ENCODE results near the gene CX3CL1. TPM values are rescaled to one million over a fixed set of nuclear protein-coding genes. Genes with fewer than 3 reads are reported as not detected.

Gene CX3CL1
- total and polyA plus RNA-seq, 9 donors, result 2.2 to 12.2 (median 6.9) TPM

GRCh38 chr16:57358527-57359095, 13.7 kb upstream of the CX3CL1 start, which contains the start of gene CCL22:
Gene CCL22, plus strand, starts transcription at chr16:57358783. Its CDS starts 34 bp downstream, at chr16:57358817.
- H3K4me1 ChIP-seq (ENCODE audit: insufficient read depth), result no peaks in the 10 kb centered on the region
- TF ChIP-seq CTCF (IDR thresholded peaks at IDR 0.05), result no peak
- no peak for TF ChIP-seq EP300 (IDR thresholded peaks at IDR 0.05)
- no peak for TF ChIP-seq POLR2A (IDR thresholded peaks at IDR 0.05)
- no peaks in the 10 kb centered on the region for H3K27me3 ChIP-seq
- no peak within 1 kb of the TSS for H3K27ac ChIP-seq
- H3K4me3 ChIP-seq, result no peak within 1 kb of the TSS
- no peaks in the 10 kb centered on the region for H3K36me3 ChIP-seq
- H3K9me3 ChIP-seq, result no peaks in the 10 kb centered on the region
- WGBS, 3 donors, result 84 to 87% (median 86%) methylated on average over 9 of the region's 9 CpGs
- intact Hi-C loops (cut with DNase I), result no loop called here
- no peak for DNase-seq

- intact Hi-C loops (cut with DNase I), result no loop called here
Observed at GRCh38 chr16:57360321-57360935, 11.9 kb upstream of the CX3CL1 start.

GRCh38 chr16:57361404-57361803, 10.9 kb upstream of the CX3CL1 start:
- intact Hi-C loops (cut with DNase I), result no loop called here
- no peak overlapping the region for H3K27ac ChIP-seq

More at GRCh38 chr16:57360321-57360935, 11.9 kb upstream of the CX3CL1 start:
- H3K27ac ChIP-seq, result no peak overlapping the region
- no peak for DNase-seq
- TF ChIP-seq CTCF (IDR thresholded peaks at IDR 0.05) (no peak), POLR2A (IDR thresholded peaks at IDR 0.05) (no peak)
- no peak overlapping the region for H3K4me3 ChIP-seq
- H3K9me3 ChIP-seq, result no peaks in the 10 kb centered on the region
- H3K27me3 ChIP-seq, result no peaks in the 10 kb centered on the region
- no peaks in the 10 kb centered on the region for H3K4me1 ChIP-seq (ENCODE audit: insufficient read depth)
- 92 to 93% (median 93%) methylated on average over 16 of the region's 16 CpGs for WGBS, 3 donors
- H3K36me3 ChIP-seq, result no peaks in the 10 kb centered on the region

GRCh38 chr16:57364143-57364542, 8.1 kb upstream of the CX3CL1 start:
- no peak overlapping the region for H3K4me3 ChIP-seq
- no peaks in the 10 kb centered on the region for H3K36me3 ChIP-seq
- no peaks in the 10 kb centered on the region for H3K27me3 ChIP-seq
- H3K27ac ChIP-seq, result no peak overlapping the region
- DNase-seq, result no peak
- H3K9me3 ChIP-seq, result no peaks in the 10 kb centered on the region
- WGBS, 3 donors, result 92 to 96% (median 93%) methylated on average over 3 of the region's 3 CpGs
- intact Hi-C loops (cut with DNase I), result no loop called here
- H3K4me1 ChIP-seq (ENCODE audit: insufficient read depth), result no peaks in the 10 kb centered on the region
- TF ChIP-seq POLR2A (IDR thresholded peaks at IDR 0.05), result no peak
- no peak for TF ChIP-seq CTCF (IDR thresholded peaks at IDR 0.05)
- no peak for TF ChIP-seq EP300 (IDR thresholded peaks at IDR 0.05)

More at GRCh38 chr16:57361404-57361803, 10.9 kb upstream of the CX3CL1 start:
- TF ChIP-seq CTCF (IDR thresholded peaks at IDR 0.05) (no peak), EP300 (IDR thresholded peaks at IDR 0.05) (no peak), POLR2A (IDR thresholded peaks at IDR 0.05) (no peak)
- Histone ChIP-seq H3K4me3 (no peak overlapping the region), H3K9me3 (no peaks in the 10 kb centered on the region), H3K4me1 (ENCODE audit: insufficient read depth) (no peaks in the 10 kb centered on the region), H3K36me3 (no peaks in the 10 kb centered on the region), H3K27me3 (no peaks in the 10 kb centered on the region)
- WGBS, 3 donors, result 68 to 74% (median 70%) methylated on average over 4 of the region's 4 CpGs
- no peak for DNase-seq

Data from ovary (tissue), 9 donors.